Measurements from ENCODE around the gene NHERF1.

NHERF1 gene

DNA sequence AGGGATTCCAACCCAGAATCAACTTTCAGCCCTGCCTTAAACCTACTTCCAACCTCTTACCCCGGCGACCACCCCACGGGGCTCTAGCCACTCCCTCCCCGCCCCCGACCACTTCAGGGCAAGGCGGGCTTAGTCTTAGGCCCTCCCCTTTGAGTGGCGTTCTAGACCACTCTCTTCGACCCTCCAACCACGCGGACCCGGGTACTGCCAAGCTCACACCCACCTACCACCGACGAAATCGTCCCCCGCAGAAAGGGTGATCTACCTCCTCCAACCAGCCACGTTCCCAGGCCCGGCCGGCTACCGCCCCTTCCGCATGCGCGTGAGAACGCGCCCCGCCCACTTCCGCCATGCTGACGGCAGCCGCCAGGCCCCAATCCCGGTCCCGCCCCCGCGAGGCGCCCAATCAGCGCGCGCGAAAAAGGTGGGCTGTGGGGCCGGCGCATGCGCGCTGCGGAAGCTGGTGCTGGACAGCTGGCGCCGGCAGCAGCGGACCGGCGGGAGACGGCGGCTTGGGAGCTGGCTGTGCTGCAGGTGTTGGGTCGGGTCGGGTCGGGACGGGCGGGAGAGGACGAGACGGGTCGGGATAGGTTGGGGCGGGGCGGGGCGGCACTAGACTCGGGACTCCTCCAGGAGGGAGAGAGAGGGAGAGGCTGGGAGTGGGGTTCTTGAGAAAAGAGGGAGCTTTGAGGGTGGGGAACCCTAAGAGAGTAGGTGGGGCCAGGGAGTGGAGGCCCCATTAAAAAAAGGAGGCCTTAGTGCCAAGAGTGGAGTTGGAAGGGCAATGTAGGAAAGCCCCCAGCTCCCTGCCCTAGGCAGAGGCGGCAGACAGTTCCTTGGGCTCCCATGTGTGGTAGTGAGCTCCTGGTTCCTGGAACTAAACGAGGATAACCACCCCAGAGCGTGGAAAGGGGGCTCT, 27.9 kb downstream of the NHERF1 start, which contains the start of gene NAT9 (continued):
- TF ChIP-seq ZNF132 (tag by site-specific recombination; IDR thresholded peaks at IDR 0.05; ENCODE audit: borderline replicate concordance) (no peak), ZNF776 (tag by site-specific recombination; IDR thresholded peaks at IDR 0.05; ENCODE audit: borderline replicate concordance) (no peak), ZNF175 (tag by site-specific recombination; IDR thresholded peaks at IDR 0.05) (no peak), MYNN (tag by site-specific recombination; IDR thresholded peaks at IDR 0.05; ENCODE audit: borderline replicate concordance) (no peak), ZNF664 (tag by site-specific recombination; IDR thresholded peaks at IDR 0.05) (no peak), ZNF416 (tag by site-specific recombination; IDR thresholded peaks at IDR 0.05) (no peak), YY1 (tag by site-specific recombination; IDR thresholded peaks at IDR 0.05) (no peak), ZNF324 (tag by site-specific recombination; IDR thresholded peaks at IDR 0.05) (peak; percentile 40; the same call in 1 of the 2 replicates), ZNF548 (tag by site-specific recombination; IDR thresholded peaks at IDR 0.05) (no peak), REPIN1 (tag by site-specific recombination; IDR thresholded peaks at IDR 0.05; ENCODE audit: low read depth) (no peak), ZNF837 (tag by site-specific recombination; IDR thresholded peaks at IDR 0.05) (no peak), ZNF202 (tag by site-specific recombination; IDR thresholded peaks at IDR 0.05; ENCODE audit: borderline replicate concordance) (no peak), ZNF24 (tag by site-specific recombination; IDR thresholded peaks at IDR 0.05) (0 out of 2 replicates have a peak, but pooled peaks have one; percentile 40), ZNF514 (tag by site-specific recombination; IDR thresholded peaks at IDR 0.05) (no peak), GFI1B (tag by site-specific recombination; IDR thresholded peaks at IDR 0.05) (no peak), YY2 (tag by site-specific recombination; IDR thresholded peaks at IDR 0.05) (peak; percentile 73), KLF1 (tag by site-specific recombination; IDR thresholded peaks at IDR 0.05) (peak; percentile 83), ZNF521 (tag by site-specific recombination; IDR thresholded peaks at IDR 0.05) (no peak), SP2 (tag by site-specific recombination; IDR thresholded peaks at IDR 0.05) (peak; percentile 100), ZNF335 (tag by site-specific recombination; conservative IDR thresholded peaks at IDR 0.05) (peak; percentile 81)
- TF ChIP-seq, protein P1, sequence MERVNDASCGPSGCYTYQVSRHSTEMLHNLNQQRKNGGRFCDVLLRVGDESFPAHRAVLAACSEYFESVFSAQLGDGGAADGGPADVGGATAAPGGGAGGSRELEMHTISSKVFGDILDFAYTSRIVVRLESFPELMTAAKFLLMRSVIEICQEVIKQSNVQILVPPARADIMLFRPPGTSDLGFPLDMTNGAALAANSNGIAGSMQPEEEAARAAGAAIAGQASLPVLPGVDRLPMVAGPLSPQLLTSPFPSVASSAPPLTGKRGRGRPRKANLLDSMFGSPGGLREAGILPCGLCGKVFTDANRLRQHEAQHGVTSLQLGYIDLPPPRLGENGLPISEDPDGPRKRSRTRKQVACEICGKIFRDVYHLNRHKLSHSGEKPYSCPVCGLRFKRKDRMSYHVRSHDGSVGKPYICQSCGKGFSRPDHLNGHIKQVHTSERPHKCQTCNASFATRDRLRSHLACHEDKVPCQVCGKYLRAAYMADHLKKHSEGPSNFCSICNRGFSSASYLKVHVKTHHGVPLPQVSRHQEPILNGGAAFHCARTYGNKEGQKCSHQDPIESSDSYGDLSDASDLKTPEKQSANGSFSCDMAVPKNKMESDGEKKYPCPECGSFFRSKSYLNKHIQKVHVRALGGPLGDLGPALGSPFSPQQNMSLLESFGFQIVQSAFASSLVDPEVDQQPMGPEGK (tag by site-specific recombination; IDR thresholded peaks at IDR 0.05): peak; percentile 67
- TF ChIP-seq, protein P2, sequence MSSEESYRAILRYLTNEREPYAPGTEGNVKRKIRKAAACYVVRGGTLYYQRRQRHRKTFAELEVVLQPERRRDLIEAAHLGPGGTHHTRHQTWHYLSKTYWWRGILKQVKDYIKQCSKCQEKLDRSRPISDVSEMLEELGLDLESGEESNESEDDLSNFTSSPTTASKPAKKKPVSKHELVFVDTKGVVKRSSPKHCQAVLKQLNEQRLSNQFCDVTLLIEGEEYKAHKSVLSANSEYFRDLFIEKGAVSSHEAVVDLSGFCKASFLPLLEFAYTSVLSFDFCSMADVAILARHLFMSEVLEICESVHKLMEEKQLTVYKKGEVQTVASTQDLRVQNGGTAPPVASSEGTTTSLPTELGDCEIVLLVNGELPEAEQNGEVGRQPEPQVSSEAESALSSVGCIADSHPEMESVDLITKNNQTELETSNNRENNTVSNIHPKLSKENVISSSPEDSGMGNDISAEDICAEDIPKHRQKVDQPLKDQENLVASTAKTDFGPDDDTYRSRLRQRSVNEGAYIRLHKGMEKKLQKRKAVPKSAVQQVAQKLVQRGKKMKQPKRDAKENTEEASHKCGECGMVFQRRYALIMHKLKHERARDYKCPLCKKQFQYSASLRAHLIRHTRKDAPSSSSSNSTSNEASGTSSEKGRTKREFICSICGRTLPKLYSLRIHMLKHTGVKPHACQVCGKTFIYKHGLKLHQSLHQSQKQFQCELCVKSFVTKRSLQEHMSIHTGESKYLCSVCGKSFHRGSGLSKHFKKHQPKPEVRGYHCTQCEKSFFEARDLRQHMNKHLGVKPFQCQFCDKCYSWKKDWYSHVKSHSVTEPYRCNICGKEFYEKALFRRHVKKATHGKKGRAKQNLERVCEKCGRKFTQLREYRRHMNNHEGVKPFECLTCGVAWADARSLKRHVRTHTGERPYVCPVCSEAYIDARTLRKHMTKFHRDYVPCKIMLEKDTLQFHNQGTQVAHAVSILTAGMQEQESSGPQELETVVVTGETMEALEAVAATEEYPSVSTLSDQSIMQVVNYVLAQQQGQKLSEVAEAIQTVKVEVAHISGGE (tag by site-specific recombination; conservative IDR thresholded peaks at IDR 0.05; ENCODE audit: low read depth): peak; percentile 34; the same call in 1 of the 2 replicates
- TF ChIP-seq, protein P3, sequence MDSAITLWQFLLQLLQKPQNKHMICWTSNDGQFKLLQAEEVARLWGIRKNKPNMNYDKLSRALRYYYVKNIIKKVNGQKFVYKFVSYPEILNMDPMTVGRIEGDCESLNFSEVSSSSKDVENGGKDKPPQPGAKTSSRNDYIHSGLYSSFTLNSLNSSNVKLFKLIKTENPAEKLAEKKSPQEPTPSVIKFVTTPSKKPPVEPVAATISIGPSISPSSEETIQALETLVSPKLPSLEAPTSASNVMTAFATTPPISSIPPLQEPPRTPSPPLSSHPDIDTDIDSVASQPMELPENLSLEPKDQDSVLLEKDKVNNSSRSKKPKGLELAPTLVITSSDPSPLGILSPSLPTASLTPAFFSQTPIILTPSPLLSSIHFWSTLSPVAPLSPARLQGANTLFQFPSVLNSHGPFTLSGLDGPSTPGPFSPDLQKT (IDR thresholded peaks at IDR 0.05; ENCODE audit: borderline replicate concordance, low read depth, low read length): peak; percentile 62; the same call in 1 of the 2 replicates
- TF ChIP-seq, protein P4, sequence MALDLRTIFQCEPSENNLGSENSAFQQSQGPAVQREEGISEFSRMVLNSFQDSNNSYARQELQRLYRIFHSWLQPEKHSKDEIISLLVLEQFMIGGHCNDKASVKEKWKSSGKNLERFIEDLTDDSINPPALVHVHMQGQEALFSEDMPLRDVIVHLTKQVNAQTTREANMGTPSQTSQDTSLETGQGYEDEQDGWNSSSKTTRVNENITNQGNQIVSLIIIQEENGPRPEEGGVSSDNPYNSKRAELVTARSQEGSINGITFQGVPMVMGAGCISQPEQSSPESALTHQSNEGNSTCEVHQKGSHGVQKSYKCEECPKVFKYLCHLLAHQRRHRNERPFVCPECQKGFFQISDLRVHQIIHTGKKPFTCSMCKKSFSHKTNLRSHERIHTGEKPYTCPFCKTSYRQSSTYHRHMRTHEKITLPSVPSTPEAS (tag by site-specific recombination; IDR thresholded peaks at IDR 0.05): no peak
